Bone marrow (tissue), 2 donors: ENCODE results near the gene ZNF285.
"Not testable (repeated sequence)": the region's sequence is repeated elsewhere in the genome, so short reads cannot be mapped to it uniquely, and the experiment has no call there.

ENCODE experiments used
- DNase-seq, 2 donors: peaks; one replicate each; lab custom pipeline; 2025; lab: John Stamatoyannopoulos, UW

Gene ZNF285

GRCh38 chr19:44401139-44402115 lies at the start of gene ZNF285:
TSS of gene ZNF285 (minus strand) at chr19:44401608. CDS start at chr19:44397213, 4,395 bp downstream.
- DNase-seq = no peak

GRCh38 chr19:44447916-44448674 lies 46.7 kb upstream of the ZNF285 start, which contains the start of gene ZNF229:
TSS of gene ZNF229 (minus strand) at chr19:44448472. CDS start at chr19:44442847, 5,625 bp downstream.
- DNase-seq = no peak

GRCh38 chr19:44438441-44438840 lies 37.0 kb upstream of the ZNF285 start:
- DNase-seq = no peak

GRCh38 chr19:44435441-44435840 lies 34.0 kb upstream of the ZNF285 start:
- no peak for DNase-seq

- no peak for DNase-seq
Measured at GRCh38 chr19:44430956-44431355, 29.5 kb upstream of the ZNF285 start.

GRCh38 chr19:44415553-44415952 lies 14.1 kb upstream of the ZNF285 start:
- DNase-seq = not testable (repeated sequence)

GRCh38 chr19:44389268-44389667 lies 12.1 kb downstream of the ZNF285 start:
- not testable (repeated sequence) for DNase-seq

- DNase-seq = no peak
Measured at GRCh38 chr19:44374789-44375188, 26.6 kb downstream of the ZNF285 start.

- DNase-seq = no peak
Measured at GRCh38 chr19:44371815-44372480, 29.5 kb downstream of the ZNF285 start.

GRCh38 chr19:44367024-44367423 lies 34.4 kb downstream of the ZNF285 start:
- DNase-seq = no peak

- DNase-seq = no peak
Measured at GRCh38 chr19:44356383-44357111, 44.9 kb downstream of the ZNF285 start, which contains the start of gene ZNF112. TSS of gene ZNF112 (minus strand) at chr19:44356680. CDS start at chr19:44340539, 16,141 bp downstream.

- DNase-seq = no peak
Measured at GRCh38 chr19:44346556-44346955, 54.9 kb downstream of the ZNF285 start.

GRCh38 chr19:44345959-44346358 lies 55.4 kb downstream of the ZNF285 start:
- no peak for DNase-seq

- no peak for DNase-seq
Measured at GRCh38 chr19:44344255-44344654, 57.2 kb downstream of the ZNF285 start.

- DNase-seq = no peak
Measured at GRCh38 chr19:44341794-44342193, 59.6 kb downstream of the ZNF285 start.

GRCh38 chr19:44334639-44335038 lies 66.8 kb downstream of the ZNF285 start:
- DNase-seq = not testable (repeated sequence)
